Epithelial cell of alveolus of lung (primary cell): ENCODE data around the gene CMC2. TPM values are rescaled to one million over a fixed set of nuclear protein-coding genes. Genes with fewer than 3 reads are reported as not detected.

ENCODE experiments used
- total RNA-seq: library from RNA; depleted of rRNA; stranded (reverse); fragments of >200 nt; gene quantifications from 2 replicates; pipeline ENCODE4 v1.2.1, GENCODE V29; 2015

Gene CMC2
- total RNA-seq, result 18.0 and 83.3 TPM in 2 replicates

DNA sequence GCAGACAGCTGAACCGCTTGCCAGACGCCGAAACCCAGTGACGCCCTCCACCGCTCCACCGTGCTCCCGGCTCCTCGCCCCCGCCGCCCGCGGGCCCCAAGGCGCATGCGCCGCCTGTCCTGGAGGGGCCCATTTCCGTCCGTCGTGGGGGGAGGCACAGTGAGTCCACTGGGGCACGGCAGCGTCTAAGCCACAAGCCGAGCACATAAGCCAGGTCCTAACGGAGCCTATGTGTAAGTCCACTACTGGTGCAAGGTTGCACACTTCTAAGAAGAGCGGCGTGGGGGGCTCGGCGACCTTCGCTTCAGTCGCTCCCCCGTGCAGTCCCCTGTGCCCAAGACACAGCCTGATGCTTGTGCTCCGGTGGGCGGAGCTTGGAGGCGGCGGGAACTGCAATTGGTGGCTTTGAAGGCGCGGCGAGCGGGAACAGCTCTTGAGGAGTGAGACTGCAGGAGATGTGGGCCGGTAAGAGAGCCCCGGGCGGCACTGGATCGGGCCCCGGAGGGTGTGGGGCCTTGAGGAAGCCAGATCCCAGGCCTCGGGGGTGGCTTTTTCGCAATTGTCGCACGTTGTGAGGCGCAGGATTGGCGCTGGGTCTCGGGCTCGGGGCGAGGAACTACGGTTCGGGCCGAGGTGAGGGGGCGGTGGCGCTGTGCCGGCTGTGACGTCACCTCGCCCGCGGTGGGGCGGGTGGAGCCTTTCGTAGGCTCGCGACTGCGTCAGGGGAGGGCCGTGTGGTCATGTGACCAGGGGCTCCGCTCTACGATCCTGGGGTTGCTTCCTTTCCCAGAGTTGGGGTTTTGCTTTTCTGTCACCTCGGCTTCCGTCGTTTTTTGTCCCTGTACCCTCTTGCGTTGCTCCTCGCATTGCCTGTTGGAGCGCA is at the start of gene CMC2, which contains the start of gene CENPN:
Gene CMC2 (minus strand): TSS at position 73 of the 883 bp plus-strand sequence. CDS start 9,491 bp downstream, outside the sequence.
Gene CENPN (plus strand): TSS at position 402 of the 883 bp plus-strand sequence. CDS start 4,726 bp downstream, outside the sequence.

DNA sequence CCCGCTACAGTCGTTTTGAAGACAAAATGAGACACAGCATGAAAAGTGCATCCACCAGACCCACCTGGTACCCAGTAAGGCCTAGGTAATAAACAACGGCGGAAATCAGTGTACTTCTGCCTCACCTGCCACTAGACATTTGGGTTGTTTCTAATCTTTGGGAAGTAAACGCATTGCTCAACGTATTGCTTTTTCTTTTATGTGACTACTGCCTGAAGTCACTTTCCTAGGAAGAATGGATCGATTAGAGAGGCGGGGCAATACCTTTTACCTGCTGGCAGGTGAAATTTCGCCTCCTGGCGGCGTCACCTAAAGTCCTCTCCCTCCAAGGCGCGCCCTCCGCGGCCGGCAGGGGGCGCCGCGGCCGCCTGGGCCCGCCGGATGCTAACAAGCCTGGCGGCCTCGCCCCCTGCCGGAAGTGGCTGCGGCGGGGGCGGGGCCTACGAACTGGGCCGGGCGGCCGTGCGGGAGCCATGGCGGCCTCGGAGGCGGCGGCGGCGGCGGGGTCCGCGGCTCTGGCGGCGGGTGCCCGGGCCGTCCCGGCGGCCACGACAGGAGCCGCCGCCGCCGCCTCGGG is 28.8 kb upstream of the CMC2 start, which contains the start of gene ATMIN:
Gene ATMIN (plus strand): TSS at position 445 of the 577 bp plus-strand sequence. CDS start 29 bp downstream, at position 474.

Other genes starting within 250 kb of the CMC2 start
- 6.5 and 8.4 TPM in 2 replicates for gene CDYL2, start 202.3 kb downstream of the CMC2 start, total RNA-seq
- 6.4 and 27.4 TPM in 2 replicates for gene CENPN, start 329 bp upstream of the CMC2 start, total RNA-seq
- gene ATMIN, start 29.0 kb upstream of the CMC2 start, total RNA-seq, result 32.7 and 33.5 TPM in 2 replicates
- gene C16orf46, start 70.4 kb upstream of the CMC2 start, total RNA-seq, result 0.13 and 0.88 TPM in 2 replicates
- 20.0 and 23.1 TPM in 2 replicates for gene GCSH, start 89.5 kb upstream of the CMC2 start, total RNA-seq
- gene BCO1, start 231.8 kb upstream of the CMC2 start, total RNA-seq, result not detected in 2 replicates